Panc1 (cell line): Measurements from ENCODE around the gene GLI3. TPM values are rescaled to one million over a fixed set of nuclear protein-coding genes. Genes with fewer than 3 reads are reported as not detected.

Experiments
- ATAC-seq: fragments of 200-7000 bp; cut with Tn5 transposase; 2 replicates; pipeline ENCODE4 v1.9.1; 2020; ENCODE audit warnings: mild to moderate bottlenecking, moderate library complexity
- BruUV-seq: library from RNA; stranded (reverse); fragments of 400-500 nt; replicated peaks from 2 replicates; lab custom pipeline; 2021; lab: Mats Ljungman, UMichigan
- CTCF ChIA-PET: fragments of 300-600 bp; sonication (Branson Sonifier 250); formaldehyde crosslinking; loops from one replicate; lab custom pipeline; 2022; ENCODE audit warnings: antibody characterized with exemption; lab: Charles Lee
- POLR2A ChIA-PET: fragments of 300-600 bp; sonication (Branson Sonifier 250); formaldehyde crosslinking; loops from one replicate; lab custom pipeline; 2022; ENCODE audit warnings: antibody characterized with exemption; lab: Charles Lee
- DNase-seq: peaks from one replicate; pipeline ENCODE4 v3.0.0-alpha.2; 2010; ENCODE audit warnings: low read depth, low spot score
- H3K27ac ChIP-seq: 2 replicates; pipeline ENCODE4 v1.5.1; 2011; ENCODE audit warnings: mild to moderate bottlenecking, low read length, inconsistent platforms
- H3K27me3 ChIP-seq: fragments of 200-500 bp; sonication (Bioruptor generic); 2 replicates; pipeline ENCODE4 v1.6.0; 2014; ENCODE audit warnings: low read length, inconsistent platforms; ENCODE audit not compliant: control insufficient read depth, insufficient read depth
- H3K36me3 ChIP-seq: fragments of 200-500 bp; sonication (Bioruptor generic); 2 replicates; pipeline ENCODE4 v1.5.1; 2014; ENCODE audit warnings: inconsistent platforms, mild to moderate bottlenecking, low read length, moderate library complexity; ENCODE audit not compliant: control insufficient read depth, insufficient read depth
- H3K4me1 ChIP-seq: 2 replicates; pipeline ENCODE4 v1.5.1; 2011; ENCODE audit warnings: inconsistent platforms, mild to moderate bottlenecking, low read length, moderate library complexity; ENCODE audit not compliant: control insufficient read depth, insufficient read depth
- H3K4me3 ChIP-seq, 2 experiments: 2 replicates each; pipeline ENCODE4 v1.5.1; 2011 to 2012; ENCODE audit warnings: low read depth in 2 of 2, low read length in 2 of 2, mild to moderate bottlenecking in 2 of 2, inconsistent platforms in 1 of 2, moderate library complexity in 1 of 2
- H3K9me3 ChIP-seq: fragments of 200-500 bp; sonication (Bioruptor generic); 2 replicates; pipeline ENCODE4 v1.5.1; 2014; ENCODE audit warnings: low read depth, mild to moderate bottlenecking, inconsistent platforms, low read length, moderate library complexity; ENCODE audit not compliant: control insufficient read depth, insufficient read depth
- POLR2AphosphoS5 ChIP-seq: IDR thresholded peaks from 2 replicates; pipeline ENCODE4 v1.6.1; 2012; ENCODE audit warnings: mild to moderate bottlenecking, low read depth, low read length, moderate library complexity
- SIN3A ChIP-seq: IDR thresholded peaks from 2 replicates; pipeline ENCODE4 v1.6.1; 2012; ENCODE audit warnings: low read depth, mild to moderate bottlenecking, low read length, moderate library complexity, borderline replicate concordance; ENCODE audit not compliant: insufficient read depth
- TCF7L2 ChIP-seq: IDR thresholded peaks from 2 replicates; pipeline ENCODE4 v1.6.1; 2011; ENCODE audit warnings: mild to moderate bottlenecking, low read depth, low read length, inconsistent platforms
- in situ Hi-C: cut with HindIII; loops from 2 replicates; pipeline ENCODE4 v1.10.0; 2016; ENCODE audit warnings: low sequenced_read_pairs, low pct_unique_long_range_greater_than_20kb
- intact Hi-C: fragments of 100-400 bp; cut with micrococcal nuclease; formaldehyde crosslinking; loops from one replicate; pipeline ENCODE4 v1.10.0; 2022; ENCODE audit not compliant: unreplicated experiment
- total RNA-seq: library from RNA; stranded (reverse); gene quantifications from one replicate; pipeline ENCODE4 v1.2.1, GENCODE V29; 2021; ENCODE audit not compliant: unreplicated experiment
- TF ChIP-seq, protein P1 (sequence below), 2 experiments: IDR thresholded peaks; 2 replicates each; pipeline ENCODE4 v1.6.1; 2011 to 2012; ENCODE audit warnings: low read depth in 2 of 2, control low read depth in 1 of 2, low read length in 1 of 2, mild to moderate bottlenecking in 1 of 2, moderate library complexity in 1 of 2; ENCODE audit not compliant: insufficient read depth in 1 of 2
- TF ChIP-seq, protein P2 (sequence below): fragments of 450-650 bp; IDR thresholded peaks from 2 replicates; pipeline ENCODE4 v1.5.1; 2017; ENCODE audit warnings: mild to moderate bottlenecking

GLI3 gene
- total RNA-seq, 1 experiment from 2014 or later: 3.7 TPM

DNA sequence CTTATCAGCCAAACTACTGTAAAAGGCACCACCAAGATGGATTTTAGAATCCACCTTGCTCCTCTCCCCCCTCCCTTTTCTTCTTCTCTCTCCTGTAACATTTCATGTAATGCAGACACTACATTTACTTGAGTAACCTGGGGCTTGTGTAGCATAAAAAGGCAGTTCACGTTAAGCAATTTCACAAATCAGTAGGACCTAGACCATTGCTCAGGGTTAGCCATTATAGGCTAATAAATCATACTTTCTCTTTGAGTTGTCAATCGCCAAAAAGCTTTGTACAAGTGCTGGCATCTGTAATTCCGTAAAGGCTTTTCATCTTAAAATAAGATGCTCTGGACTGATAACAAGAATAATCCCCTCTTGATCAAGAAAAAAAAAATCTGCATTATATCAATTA, 224.7 kb downstream of the GLI3 start:
- H3K27ac ChIP-seq: no peak overlapping the region
- POLR2A ChIA-PET: no interaction called here
- intact Hi-C loops: no loop called here
- no peaks in the 10 kb centered on the region for H3K36me3 ChIP-seq
- H3K4me1 ChIP-seq: no peaks in the 10 kb centered on the region
- CTCF ChIA-PET: no interaction called here
- no peaks in the 10 kb centered on the region for H3K9me3 ChIP-seq
- no peak overlapping the region for H3K4me3 ChIP-seq
- no TSS peak for BruUV-seq
- no peak for DNase-seq
- no peaks in the 10 kb centered on the region for H3K27me3 ChIP-seq
- no peak for TF ChIP-seq TCF7L2
- no peak for TF ChIP-seq SIN3A
- TF ChIP-seq POLR2AphosphoS5: no peak
- TF ChIP-seq, protein P1, sequence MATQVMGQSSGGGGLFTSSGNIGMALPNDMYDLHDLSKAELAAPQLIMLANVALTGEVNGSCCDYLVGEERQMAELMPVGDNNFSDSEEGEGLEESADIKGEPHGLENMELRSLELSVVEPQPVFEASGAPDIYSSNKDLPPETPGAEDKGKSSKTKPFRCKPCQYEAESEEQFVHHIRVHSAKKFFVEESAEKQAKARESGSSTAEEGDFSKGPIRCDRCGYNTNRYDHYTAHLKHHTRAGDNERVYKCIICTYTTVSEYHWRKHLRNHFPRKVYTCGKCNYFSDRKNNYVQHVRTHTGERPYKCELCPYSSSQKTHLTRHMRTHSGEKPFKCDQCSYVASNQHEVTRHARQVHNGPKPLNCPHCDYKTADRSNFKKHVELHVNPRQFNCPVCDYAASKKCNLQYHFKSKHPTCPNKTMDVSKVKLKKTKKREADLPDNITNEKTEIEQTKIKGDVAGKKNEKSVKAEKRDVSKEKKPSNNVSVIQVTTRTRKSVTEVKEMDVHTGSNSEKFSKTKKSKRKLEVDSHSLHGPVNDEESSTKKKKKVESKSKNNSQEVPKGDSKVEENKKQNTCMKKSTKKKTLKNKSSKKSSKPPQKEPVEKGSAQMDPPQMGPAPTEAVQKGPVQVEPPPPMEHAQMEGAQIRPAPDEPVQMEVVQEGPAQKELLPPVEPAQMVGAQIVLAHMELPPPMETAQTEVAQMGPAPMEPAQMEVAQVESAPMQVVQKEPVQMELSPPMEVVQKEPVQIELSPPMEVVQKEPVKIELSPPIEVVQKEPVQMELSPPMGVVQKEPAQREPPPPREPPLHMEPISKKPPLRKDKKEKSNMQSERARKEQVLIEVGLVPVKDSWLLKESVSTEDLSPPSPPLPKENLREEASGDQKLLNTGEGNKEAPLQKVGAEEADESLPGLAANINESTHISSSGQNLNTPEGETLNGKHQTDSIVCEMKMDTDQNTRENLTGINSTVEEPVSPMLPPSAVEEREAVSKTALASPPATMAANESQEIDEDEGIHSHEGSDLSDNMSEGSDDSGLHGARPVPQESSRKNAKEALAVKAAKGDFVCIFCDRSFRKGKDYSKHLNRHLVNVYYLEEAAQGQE (IDR thresholded peaks at IDR 0.05; ENCODE audit: insufficient read depth in 1 of 2, low read depth in 2 of 2, low read length in 1 of 2): no peak
- TF ChIP-seq, protein P2, sequence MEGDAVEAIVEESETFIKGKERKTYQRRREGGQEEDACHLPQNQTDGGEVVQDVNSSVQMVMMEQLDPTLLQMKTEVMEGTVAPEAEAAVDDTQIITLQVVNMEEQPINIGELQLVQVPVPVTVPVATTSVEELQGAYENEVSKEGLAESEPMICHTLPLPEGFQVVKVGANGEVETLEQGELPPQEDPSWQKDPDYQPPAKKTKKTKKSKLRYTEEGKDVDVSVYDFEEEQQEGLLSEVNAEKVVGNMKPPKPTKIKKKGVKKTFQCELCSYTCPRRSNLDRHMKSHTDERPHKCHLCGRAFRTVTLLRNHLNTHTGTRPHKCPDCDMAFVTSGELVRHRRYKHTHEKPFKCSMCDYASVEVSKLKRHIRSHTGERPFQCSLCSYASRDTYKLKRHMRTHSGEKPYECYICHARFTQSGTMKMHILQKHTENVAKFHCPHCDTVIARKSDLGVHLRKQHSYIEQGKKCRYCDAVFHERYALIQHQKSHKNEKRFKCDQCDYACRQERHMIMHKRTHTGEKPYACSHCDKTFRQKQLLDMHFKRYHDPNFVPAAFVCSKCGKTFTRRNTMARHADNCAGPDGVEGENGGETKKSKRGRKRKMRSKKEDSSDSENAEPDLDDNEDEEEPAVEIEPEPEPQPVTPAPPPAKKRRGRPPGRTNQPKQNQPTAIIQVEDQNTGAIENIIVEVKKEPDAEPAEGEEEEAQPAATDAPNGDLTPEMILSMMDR: no peak
- in situ Hi-C loops: no loop called here
- ATAC-seq: no peak

DNA sequence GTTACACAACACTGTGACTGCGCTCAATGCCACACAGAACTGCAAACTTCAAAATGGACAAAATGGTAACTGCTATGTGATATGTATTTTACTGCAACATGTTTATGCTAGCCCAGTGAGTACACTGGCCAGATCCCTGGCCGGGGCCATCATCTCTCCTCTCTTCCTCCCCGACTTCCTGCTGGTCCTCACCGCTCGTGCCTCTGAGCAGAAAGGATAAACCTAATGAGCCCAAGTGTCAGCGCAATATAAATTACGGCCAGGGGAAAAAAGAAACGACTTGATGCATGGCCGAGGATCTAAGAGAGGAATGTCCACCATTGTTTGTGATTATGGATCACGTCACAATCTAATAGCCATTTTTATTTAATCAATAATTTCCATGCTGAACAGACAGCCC, 225.2 kb downstream of the GLI3 start:
- CTCF ChIA-PET: no interaction called here
- in situ Hi-C loops: no loop called here
- DNase-seq (no peak), ATAC-seq (no peak)
- Histone ChIP-seq H3K36me3 (no peaks in the 10 kb centered on the region), H3K9me3 (no peaks in the 10 kb centered on the region), H3K4me1 (no peaks in the 10 kb centered on the region), H3K27ac (no peak overlapping the region), H3K4me3 (no peak overlapping the region), H3K27me3 (no peaks in the 10 kb centered on the region)
- intact Hi-C loops: no loop called here
- POLR2A ChIA-PET: no interaction called here
- no peak for TF ChIP-seq SIN3A
- no peak for TF ChIP-seq TCF7L2
- TF ChIP-seq, protein P1 (IDR thresholded peaks at IDR 0.05; ENCODE audit: insufficient read depth in 1 of 2, low read depth in 2 of 2, low read length in 1 of 2): no peak
- TF ChIP-seq, protein P2: no peak
- TF ChIP-seq POLR2AphosphoS5: no peak
- no TSS peak for BruUV-seq
